Measurements from ENCODE around the gene DGKK.

DNA sequence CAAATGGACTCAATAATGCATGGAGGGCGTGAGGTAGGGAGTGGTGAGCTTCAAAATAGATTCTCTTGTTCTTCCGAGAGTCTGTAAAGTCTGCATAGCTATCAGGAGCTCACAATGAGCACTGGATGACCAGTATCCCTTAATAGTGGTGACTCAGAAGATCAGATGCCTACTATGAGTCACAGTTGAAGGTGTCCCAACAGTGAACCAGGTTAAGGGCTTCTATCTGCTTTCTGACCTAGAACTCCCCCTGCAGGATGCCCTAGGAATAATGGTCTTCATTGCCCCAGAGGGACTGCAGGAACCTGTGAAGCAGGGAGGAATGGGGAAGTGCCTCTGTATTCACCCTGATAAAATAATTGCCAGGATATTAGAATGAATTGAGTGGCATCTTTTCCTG lies 22.1 kb downstream of the DGKK start:
- TF ChIP-seq POLR2A (IDR thresholded peaks at IDR 0.05; ENCODE audit: low read length), result no peak
- no peak for TF ChIP-seq GATA1 (IDR thresholded peaks at IDR 0.05; ENCODE audit: low read depth, low read length)
